HCT116 (cell line): ENCODE data around the gene TMEM266. TPM values are rescaled to one million over a fixed set of nuclear protein-coding genes. Genes with fewer than 3 reads are reported as not detected.

Experiments used
- ATAC-seq: fragments of 200-7000 bp; cut with Tn5 transposase; 2 replicates; pipeline ENCODE4 v1.9.1; 2020; ENCODE audit warnings: mild to moderate bottlenecking, moderate library complexity
- BruUV-seq: library from RNA; stranded (reverse); fragments of 400-500 nt; replicated peaks from 2 replicates; lab custom pipeline; 2021; lab: Mats Ljungman, UMichigan
- CTCF ChIA-PET: fragments of 300-600 bp; sonication (Branson Sonifier 250); formaldehyde crosslinking; loops from one replicate; lab custom pipeline; 2021; ENCODE audit warnings: antibody characterized with exemption; lab: Charles Lee
- POLR2A ChIA-PET: fragments of 300-600, 350-600 bp; sonication (Branson Sonifier 250); formaldehyde crosslinking; loops from one replicate; lab custom pipeline; 2021; ENCODE audit warnings: antibody characterized with exemption; lab: Charles Lee
- RAD21 ChIA-PET, 2 experiments: fragments of 300-600 bp; sonication (Branson Sonifier 250); formaldehyde crosslinking; loops; one replicate each; lab custom pipeline; 2023; ENCODE audit warnings: low total read pairs in 2 of 2; ENCODE audit not compliant: uncharacterized antibody in 2 of 2, unreplicated experiment in 2 of 2, low non-redundant PET in 1 of 2; lab: Charles Lee
- DNase-seq: peaks from one replicate; pipeline ENCODE4 v3.0.0-alpha.2; 2010; ENCODE audit warnings: low read depth, low spot score
- H2AFZ ChIP-seq: fragments of 200-600 bp; shearing (Covaris generic), sonication (generic); 2 replicates; pipeline ENCODE4 v1.6.1; 2017; ENCODE audit warnings: low read depth, mixed run types, mixed read lengths, antibody characterized with exemption, low read length; ENCODE audit not compliant: poor library complexity, severe bottlenecking
- H3K27ac ChIP-seq: 2 replicates; pipeline ENCODE4 v1.5.1; 2012; ENCODE audit warnings: low read depth, low read length
- H3K27me3 ChIP-seq: fragments of 200-600 bp; sonication (generic); 2 replicates; pipeline ENCODE4 v1.6.1; 2016; ENCODE audit warnings: mixed run types, low read length, mixed read lengths; ENCODE audit not compliant: insufficient read depth
- H3K36me3 ChIP-seq, 2 experiments: fragments of 200-500 bp in 1 of 2; fragments of 200-600 bp in 1 of 2; sonication (Bioruptor generic) in 1 of 2; sonication (generic) in 1 of 2; 2 replicates each; pipeline versions ENCODE4 v1.5.1 to v1.6.1; 2014 to 2016; ENCODE audit warnings: low read length in 2 of 2, inconsistent platforms in 1 of 2, mixed read lengths in 1 of 2, mixed run types in 1 of 2; ENCODE audit not compliant: insufficient read depth in 2 of 2, control insufficient read depth in 1 of 2
- H3K4me1 ChIP-seq, 2 experiments: fragments of 200-600 bp in 1 of 2; sonication (generic) in 1 of 2; 2 replicates each; pipeline versions ENCODE4 v1.5.1 to v1.6.1; 2012 to 2017; ENCODE audit warnings: low read length in 2 of 2, inconsistent platforms in 1 of 2, mild to moderate bottlenecking in 1 of 2, mixed read lengths in 1 of 2, mixed run types in 1 of 2, moderate library complexity in 1 of 2; ENCODE audit not compliant: insufficient read depth in 2 of 2, control insufficient read depth in 1 of 2
- H3K4me2 ChIP-seq: fragments of 200-600 bp; sonication (generic); 2 replicates; pipeline ENCODE4 v1.6.1; 2017; ENCODE audit warnings: mixed run types, low read length, mixed read lengths
- H3K4me3 ChIP-seq, 2 experiments: fragments of 200-600 bp in 1 of 2; sonication (generic) in 1 of 2; replicated peaks in 1 of 2; 2 replicates each; pipeline ENCODE4 v1.5.1; 2011 to 2016; ENCODE audit warnings: low read length in 2 of 2, control low read depth in 1 of 2, low read depth in 1 of 2, mild to moderate bottlenecking in 1 of 2, mixed read lengths in 1 of 2, mixed run types in 1 of 2
- H3K79me2 ChIP-seq: fragments of 200-600 bp; sonication (generic); 2 replicates; pipeline ENCODE4 v1.6.1; 2017; ENCODE audit warnings: mild to moderate bottlenecking, mixed run types, low read length, moderate library complexity, mixed read lengths; ENCODE audit not compliant: insufficient read depth
- H3K9ac ChIP-seq: fragments of 200-600 bp; sonication (generic); 2 replicates; pipeline ENCODE4 v1.6.1; 2016; ENCODE audit warnings: low read length, mixed read lengths
- H3K9me2 ChIP-seq: fragments of 200-600 bp; sonication (generic), shearing (Covaris generic); 2 replicates; pipeline ENCODE4 v1.6.1; 2017; ENCODE audit warnings: mixed run types, mild to moderate bottlenecking, moderate library complexity; ENCODE audit not compliant: insufficient read depth
- H3K9me3 ChIP-seq, 2 experiments: fragments of 200-500 bp in 1 of 2; fragments of 200-600 bp in 1 of 2; sonication (Bioruptor generic) in 1 of 2; sonication (generic) in 1 of 2; 2 replicates each; pipeline ENCODE4 v1.6.1; 2014 to 2017; ENCODE audit warnings: low read length in 2 of 2, mixed read lengths in 2 of 2, inconsistent platforms in 1 of 2, low read depth in 1 of 2, mild to moderate bottlenecking in 1 of 2, mixed run types in 1 of 2, moderate library complexity in 1 of 2; ENCODE audit not compliant: control insufficient read depth in 1 of 2, insufficient read depth in 1 of 2
- H4K20me1 ChIP-seq: fragments of 200-600 bp; sonication (generic), shearing (Covaris generic); 2 replicates; pipeline ENCODE4 v1.6.1; 2017; ENCODE audit warnings: mixed run types, mild to moderate bottlenecking, moderate library complexity; ENCODE audit not compliant: insufficient read depth
- CEBPB ChIP-seq: IDR thresholded peaks from 2 replicates; pipeline ENCODE4 v1.6.1; 2012; ENCODE audit warnings: low read depth
- EGR1 ChIP-seq: IDR thresholded peaks from 2 replicates; pipeline ENCODE4 v1.6.1; 2012; ENCODE audit warnings: low read depth
- ELF1 ChIP-seq: IDR thresholded peaks from 2 replicates; pipeline ENCODE4 v1.6.1; 2012; ENCODE audit warnings: low read depth, borderline replicate concordance
- POLR2AphosphoS5 ChIP-seq: IDR thresholded peaks from 2 replicates; pipeline ENCODE4 v1.6.1; 2011; ENCODE audit warnings: mild to moderate bottlenecking, low read depth, low read length, moderate library complexity
- TCF7L2 ChIP-seq: IDR thresholded peaks from 2 replicates; pipeline ENCODE4 v1.7.0; 2011; ENCODE audit warnings: borderline replicate concordance, inconsistent platforms; ENCODE audit not compliant: insufficient read depth, insufficient read length; ENCODE audit errors: extremely low read depth
- intact Hi-C: fragments of 100-400 bp; cut with micrococcal nuclease; formaldehyde crosslinking; loops from 2 replicates; pipeline ENCODE4 v1.10.0; 2022
- total RNA-seq: library from RNA; stranded (reverse); gene quantifications from one replicate; pipeline ENCODE4 v1.2.1, GENCODE V29; 2021; ENCODE audit not compliant: unreplicated experiment
- TF ChIP-seq, protein P1 (sequence below): IDR thresholded peaks from 2 replicates; pipeline ENCODE4 v1.6.1; 2012

Gene TMEM266
- total RNA-seq, 1 experiment from 2014 or later: 0.91 TPM

DNA sequence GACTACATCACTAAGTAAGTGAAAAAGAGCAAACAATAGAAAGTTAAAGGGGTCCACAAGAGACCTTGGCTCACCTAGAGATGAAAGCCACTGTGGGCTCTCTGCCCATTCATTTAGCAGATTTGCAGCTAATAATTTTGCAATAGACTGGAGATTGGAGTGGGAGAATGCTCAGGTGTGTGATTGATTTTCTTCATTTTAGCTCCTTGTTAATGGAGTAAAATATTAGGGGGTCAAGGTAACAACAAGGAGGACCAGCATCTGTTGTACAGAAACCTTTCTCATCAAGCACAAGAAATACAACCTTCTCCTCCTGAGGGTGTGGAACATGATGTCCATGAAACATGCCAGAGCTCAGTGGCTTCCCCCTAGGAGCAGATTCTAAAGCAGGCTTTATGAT, 63.2 kb downstream of the TMEM266 start:
- Histone ChIP-seq H3K4me3 (no peak overlapping the region), H3K36me3 (no peaks in the 10 kb centered on the region), H3K4me1 (no peaks in the 10 kb centered on the region), H3K27ac (no peak overlapping the region), H3K79me2 (no peaks in the 10 kb centered on the region), H4K20me1 (no peaks in the 10 kb centered on the region), H3K9me2 (no peaks in the 10 kb centered on the region), H3K9ac (no peak overlapping the region), H3K4me2 (no peak overlapping the region), H3K9me3 (no peaks in the 10 kb centered on the region; a peak in 1 of 4 replicates), H2AFZ (no peak overlapping the region), H3K27me3 (no peaks in the 10 kb centered on the region)
- no TSS peak for BruUV-seq
- intact Hi-C loops: no loop called here
- DNase-seq (no peak), ATAC-seq (no peak)
- ChIA-PET CTCF (no interaction called here), RAD21 (no interaction called here), POLR2A (no interaction called here)
- TF ChIP-seq ELF1: no peak

DNA sequence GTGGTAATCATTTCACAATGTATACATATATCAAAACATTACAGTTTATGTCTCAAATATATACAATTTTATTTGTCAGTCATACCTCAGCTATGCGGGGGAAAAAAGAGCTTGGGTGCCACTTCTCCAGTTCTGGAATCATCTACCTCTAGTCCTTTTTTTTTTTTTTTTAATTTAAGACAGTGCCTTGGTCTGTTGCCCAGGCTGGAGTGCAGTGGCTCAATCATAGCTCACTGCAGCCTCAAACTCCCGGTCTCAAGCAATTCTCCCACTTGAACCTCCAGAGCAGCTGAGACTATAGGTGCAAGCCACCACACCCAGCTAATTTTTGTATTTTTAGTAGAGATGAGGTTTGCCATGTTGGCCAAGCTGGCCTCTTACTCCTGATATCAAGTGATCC, 67.4 kb downstream of the TMEM266 start:
- H3K79me2 ChIP-seq: no peaks in the 10 kb centered on the region
- intact Hi-C loops: no loop called here
- CTCF ChIA-PET: interaction anchor here (0.7 to 1.7 kb wide), 2 partner anchors 10 to 12 kb away, joined by 3 to 6 read pairs; no protein-coding TSS in a partner anchor
- no peak overlapping the region for H2AFZ ChIP-seq
- no peaks in the 10 kb centered on the region; a peak in 1 of 4 replicates for H3K9me3 ChIP-seq
- H3K4me3 ChIP-seq: no peak overlapping the region
- no peak for TF ChIP-seq EGR1
- no peak for TF ChIP-seq TCF7L2
- no peak for TF ChIP-seq POLR2AphosphoS5
- TF ChIP-seq, protein P1, sequence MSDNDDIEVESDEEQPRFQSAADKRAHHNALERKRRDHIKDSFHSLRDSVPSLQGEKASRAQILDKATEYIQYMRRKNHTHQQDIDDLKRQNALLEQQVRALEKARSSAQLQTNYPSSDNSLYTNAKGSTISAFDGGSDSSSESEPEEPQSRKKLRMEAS: no peak
- no peak for TF ChIP-seq CEBPB
- no TSS peak for BruUV-seq
- POLR2A ChIA-PET: interaction anchor here (0.8 kb wide), 1 partner anchor 9 kb away, joined by 3 read pairs; no protein-coding TSS in a partner anchor
- H3K27ac ChIP-seq: no peak overlapping the region
- no peaks in the 10 kb centered on the region for H4K20me1 ChIP-seq
- H3K4me2 ChIP-seq: no peak overlapping the region
- RAD21 ChIA-PET: no interaction called here
- peaks cover 4% of the 10 kb centered on the region; the same call in 1 of the 2 replicates for H3K27me3 ChIP-seq
- H3K4me1 ChIP-seq: no peaks in the 10 kb centered on the region
- no peaks in the 10 kb centered on the region for H3K36me3 ChIP-seq
- ATAC-seq (no peak), DNase-seq (no peak)
- H3K9me2 ChIP-seq: no peaks in the 10 kb centered on the region
- no peak overlapping the region for H3K9ac ChIP-seq
